Stimulated activated CD4-positive, alpha-beta T cell treated with anti-CD3 and anti-CD28 coated beads, Interleukin-2, amount 100 ng/mL, for 24 hours (primary cell): ENCODE measurements around the gene CLDN22.

ENCODE experiments used
- DNase-seq, 2 donors: peaks; one replicate each; pipeline ENCODE4 v3.0.0-alpha.2; 2020

The CLDN22 gene

GRCh38 chr4:183321079-183321478 lies 1.0 kb upstream of the CLDN22 start:
- DNase-seq = no peak

GRCh38 chr4:183318656-183319055 lies 1.4 kb downstream of the CLDN22 start:
- DNase-seq = no peak

- no peak for DNase-seq
Measured at GRCh38 chr4:183314806-183315205, 5.3 kb downstream of the CLDN22 start.

GRCh38 chr4:183314336-183314735 lies 5.7 kb downstream of the CLDN22 start:
- DNase-seq = no peak

- DNase-seq = no peak
Measured at GRCh38 chr4:183312841-183313240, 7.2 kb downstream of the CLDN22 start.

GRCh38 chr4:183306811-183307210 lies 13.3 kb downstream of the CLDN22 start:
- DNase-seq = no peak

GRCh38 chr4:183304538-183304937 lies 15.5 kb downstream of the CLDN22 start:
- no peak for DNase-seq

GRCh38 chr4:183304067-183304466 lies 16.0 kb downstream of the CLDN22 start:
- DNase-seq = no peak

GRCh38 chr4:183303301-183303700 lies 16.8 kb downstream of the CLDN22 start:
- no peak for DNase-seq

- DNase-seq = no peak
Measured at GRCh38 chr4:183300655-183301054, 19.4 kb downstream of the CLDN22 start.

- no peak for DNase-seq
Measured at GRCh38 chr4:183300070-183300469, 20.0 kb downstream of the CLDN22 start.

- DNase-seq = no peak
Measured at GRCh38 chr4:183299464-183299863, 20.6 kb downstream of the CLDN22 start.

GRCh38 chr4:183297675-183298074 lies 22.4 kb downstream of the CLDN22 start:
- DNase-seq = no peak

GRCh38 chr4:183295711-183296110 lies 24.4 kb downstream of the CLDN22 start:
- DNase-seq = no peak

- no peak for DNase-seq
Measured at GRCh38 chr4:183291070-183291469, 29.0 kb downstream of the CLDN22 start.

GRCh38 chr4:183289688-183290087 lies 30.4 kb downstream of the CLDN22 start:
- peak in 1 of 2 donors; percentile 12 for DNase-seq

- no peak for DNase-seq
Measured at GRCh38 chr4:183288955-183289354, 31.1 kb downstream of the CLDN22 start.

- DNase-seq = no peak
Measured at GRCh38 chr4:183287677-183288076, 32.4 kb downstream of the CLDN22 start.

GRCh38 chr4:183287309-183287659 lies 32.8 kb downstream of the CLDN22 start:
- DNase-seq = no peak

- no peak for DNase-seq
Measured at GRCh38 chr4:183286590-183287308, 33.3 kb downstream of the CLDN22 start.

- no peak for DNase-seq
Measured at GRCh38 chr4:183285886-183286285, 34.2 kb downstream of the CLDN22 start.

GRCh38 chr4:183284965-183285364 lies 35.1 kb downstream of the CLDN22 start:
- no peak for DNase-seq

GRCh38 chr4:183284258-183284785 lies 35.8 kb downstream of the CLDN22 start:
- no peak for DNase-seq

GRCh38 chr4:183276106-183276505 lies 44.0 kb downstream of the CLDN22 start:
- DNase-seq = no peak

- DNase-seq = no peak
Measured at GRCh38 chr4:183272384-183272783, 47.7 kb downstream of the CLDN22 start.
